B cell (primary cell): ENCODE results near the gene LSMEM2. TPM values are rescaled to one million over a fixed set of nuclear protein-coding genes. Genes with fewer than 3 reads are reported as not detected.

Source experiments
- ATAC-seq: fragments of 200-7000 bp; cut with Tn5 transposase; one replicate; pipeline ENCODE4 v1.10.0; 2021; ENCODE audit warnings: low read depth, mild to moderate bottlenecking, moderate number of reproducible peaks, moderate library complexity
- CTCF ChIA-PET: fragments of 350-600 bp; sonication (Branson Sonifier 250); formaldehyde crosslinking; loops from one replicate; lab custom pipeline; 2021; ENCODE audit warnings: antibody characterized with exemption, inconsistent platforms; lab: Charles Lee
- POLR2A ChIA-PET: fragments of 350-600 bp; sonication (Branson Sonifier 250); formaldehyde crosslinking; loops from one replicate; lab custom pipeline; 2021; ENCODE audit warnings: antibody characterized with exemption; lab: Charles Lee
- DNase-seq: peaks from one replicate; pipeline ENCODE4 v3.0.0; 2013
- H2AFZ ChIP-seq: 2 replicates; pipeline ENCODE4 v1.6.1; 2012; ENCODE audit warnings: mild to moderate bottlenecking, low read depth, low read length; ENCODE audit not compliant: insufficient read depth, poor library complexity, severe bottlenecking
- H3K27ac ChIP-seq, 2 donors: 1 replicate in 1 of 2; 2 replicates in 1 of 2; pipeline ENCODE4 v1.5.1; 2012 to 2013; ENCODE audit warnings: low read length in 2 of 2, mild to moderate bottlenecking in 2 of 2, moderate library complexity in 1 of 2
- H3K27me3 ChIP-seq, 4 experiments: fragments of 200-600 bp in 1 of 4; sonication (generic) in 1 of 4; replicated peaks in 1 of 4; 1 replicate in 2 of 4; 2 replicates in 2 of 4; pipeline versions ENCODE4 v1.6.1 to v1.7.0; 2013 to 2016; ENCODE audit warnings: low read length in 3 of 4, mild to moderate bottlenecking in 2 of 4, mixed read lengths in 1 of 4, moderate library complexity in 1 of 4; ENCODE audit not compliant: insufficient read depth in 4 of 4, control insufficient read depth in 3 of 4; ENCODE audit errors: control extremely low read depth in 1 of 4
- H3K36me3 ChIP-seq, 2 experiments: replicated peaks in 1 of 2; 1 replicate in 1 of 2; 2 replicates in 1 of 2; pipeline versions ENCODE4 v1.6.1 to v1.7.1; 2013; ENCODE audit warnings: low read length in 1 of 2; ENCODE audit not compliant: insufficient read depth in 2 of 2, control insufficient read depth in 1 of 2; ENCODE audit errors: control extremely low read depth in 1 of 2, extremely low read depth in 1 of 2
- H3K4me1 ChIP-seq, 2 donors: fragments of 200-600 bp in 1 of 2; sonication (generic) in 1 of 2; 1 replicate in 1 of 2; 2 replicates in 1 of 2; pipeline versions ENCODE4 v1.5.1 to v1.6.1; 2013 to 2017; ENCODE audit warnings: low read length in 2 of 2; ENCODE audit not compliant: control insufficient read depth in 2 of 2, insufficient read depth in 2 of 2
- H3K4me2 ChIP-seq: replicated peaks from 2 replicates; pipeline ENCODE3; 2012; ENCODE audit warnings: mild to moderate bottlenecking, low read depth, low read length; ENCODE audit not compliant: poor library complexity, severe bottlenecking
- H3K4me3 ChIP-seq, 5 experiments: fragments of 200-600 bp in 1 of 5; sonication (generic) in 1 of 5; 1 replicate in 3 of 5; 2 replicates in 2 of 5; pipeline versions ENCODE4 v1.5.1 to v1.7.0; 2011 to 2016; ENCODE audit warnings: low read length in 4 of 5, mild to moderate bottlenecking in 4 of 5, low read depth in 2 of 5, control low read depth in 1 of 5, moderate library complexity in 1 of 5; ENCODE audit not compliant: insufficient read depth in 1 of 5; ENCODE audit errors: control extremely low read depth in 1 of 5, extremely low read depth in 1 of 5
- H3K79me2 ChIP-seq: fragments of 200-600 bp; sonication (generic); one replicate; pipeline ENCODE4 v1.6.0; 2016; ENCODE audit warnings: low read length; ENCODE audit not compliant: control insufficient read depth, insufficient read depth
- H3K9ac ChIP-seq: fragments of 200-600 bp; sonication (generic); 2 replicates; pipeline ENCODE4 v1.6.1; 2017; ENCODE audit warnings: mild to moderate bottlenecking, low read length, moderate library complexity
- H3K9me3 ChIP-seq, 3 donors: one replicate each; pipeline versions ENCODE4 v1.6.1 to v1.7.1; 2013; ENCODE audit warnings: low read length in 2 of 3; ENCODE audit not compliant: control insufficient read depth in 2 of 3, insufficient read depth in 1 of 3; ENCODE audit errors: control extremely low read depth in 1 of 3
- H4K20me1 ChIP-seq: 2 replicates; pipeline ENCODE4 v1.6.0; 2012; ENCODE audit warnings: mild to moderate bottlenecking, low read length; ENCODE audit not compliant: insufficient read depth, control insufficient read depth, poor library complexity, severe bottlenecking
- H3K27ac Mint-ChIP-seq: one replicate; pipeline ENCODE4 v1.8.0; 2021; ENCODE audit warnings: mixed read lengths
- H3K27me3 Mint-ChIP-seq: one replicate; pipeline ENCODE4 v1.8.0; 2021; ENCODE audit warnings: mixed read lengths
- H3K4me1 Mint-ChIP-seq: one replicate; pipeline ENCODE4 v1.8.0; 2021; ENCODE audit warnings: mixed read lengths
- H3K4me3 Mint-ChIP-seq: one replicate; pipeline ENCODE4 v1.8.0; 2021; ENCODE audit warnings: mixed read lengths
- H3K9me3 Mint-ChIP-seq: one replicate; pipeline ENCODE4 v1.8.0; 2022; ENCODE audit warnings: mixed read lengths; ENCODE audit not compliant: insufficient read depth
- EZH2 ChIP-seq: IDR thresholded peaks from 2 replicates; pipeline ENCODE4 v1.6.1; 2012; ENCODE audit warnings: borderline replicate concordance, low read depth, mild to moderate bottlenecking, moderate library complexity, low read length; ENCODE audit not compliant: insufficient read depth, poor library complexity, severe bottlenecking
- WGBS: methylation state at CpG from one replicate; pipeline ENCODE4 v1.1.5; 2013; ENCODE audit warnings: missing lambda C conversion rate; ENCODE audit not compliant: insufficient coverage; 5-methylcytosine and 5-hydroxymethylcytosine counted together
- intact Hi-C: fragments of 100-400 bp; cut with micrococcal nuclease; formaldehyde crosslinking; loops from one replicate; pipeline ENCODE4 v1.10.0; 2022
- polyA plus RNA-seq: library from polyadenylated mRNA; depleted of rRNA; stranded (reverse); fragments of >200 nt; gene quantifications from 2 replicates; pipeline ENCODE4 v1.2.3, GENCODE V29; 2012
- total RNA-seq, 2 donors: library from RNA; stranded (reverse); fragments of 120-200 nt in 1 of 2; gene quantifications; 1 replicate in 1 of 2; 2 replicates in 1 of 2; pipeline versions ENCODE4 v1.2.3 to v1.2.4, GENCODE V29; 2013 to 2022
- TF ChIP-seq, protein P1 (sequence below): fragments of 200-600 bp; IDR thresholded peaks from one replicate; pipeline ENCODE4 v1.8.0; 2022; ENCODE audit warnings: antibody characterized with exemption, mild to moderate bottlenecking

The LSMEM2 gene
- total and polyA plus RNA-seq, 2 donors (not counting 1 experiment from before 2014, with no cell fraction given): not detected

GRCh38 chr3:50321336-50322114, 42.6 kb downstream of the LSMEM2 start:
- Histone ChIP-seq H3K4me2 (peak overlapping the region; percentile 95), H2AFZ (peak overlapping the region; percentile 99), H3K4me1 (peaks cover 22 to 58% of the 10 kb centered on the region in 2 donors), H3K27ac (peak overlapping the region; percentile 94 to 96), H3K4me3 (peak overlapping the region; percentile 64 to 95 (median 74)), H3K79me2 (peaks cover 7% of the 10 kb centered on the region), H3K27me3 (no peaks in the 10 kb centered on the region), H3K36me3 (peaks cover 0 to 16% of the 10 kb centered on the region in 2 experiments), H3K9me3 (peaks cover 0 to 3% (median 0%) of the 10 kb centered on the region in 3 donors), H3K9ac (peak overlapping the region; percentile 96), H4K20me1 (no peaks in the 10 kb centered on the region)
- peaks cover 49% of the 10 kb centered on the region for H3K4me1 Mint-ChIP-seq
- no peaks in the 10 kb centered on the region for H3K9me3 Mint-ChIP-seq
- ChIA-PET CTCF (interaction anchor here (0.6 to 2.0 kb wide), 9 partner anchors 16 to 288 kb away, joined by 3 to 9 read pairs (median 3); partner anchors contain the start of genes CYB561D2, HYAL3, IFRD2 and NAA80), POLR2A (interaction anchor here (0.7 to 2.3 kb wide), 6 partner anchors 16 to 107 kb away, joined by 3 to 24 read pairs (median 6); partner anchors contain the start of genes HYAL3, IFRD2 and NAA80)
- 1% methylated on average over 59 of the region's 59 CpGs for WGBS
- DNase-seq: peak; percentile 94
- TF ChIP-seq EZH2: no peak
- TF ChIP-seq, protein P1, sequence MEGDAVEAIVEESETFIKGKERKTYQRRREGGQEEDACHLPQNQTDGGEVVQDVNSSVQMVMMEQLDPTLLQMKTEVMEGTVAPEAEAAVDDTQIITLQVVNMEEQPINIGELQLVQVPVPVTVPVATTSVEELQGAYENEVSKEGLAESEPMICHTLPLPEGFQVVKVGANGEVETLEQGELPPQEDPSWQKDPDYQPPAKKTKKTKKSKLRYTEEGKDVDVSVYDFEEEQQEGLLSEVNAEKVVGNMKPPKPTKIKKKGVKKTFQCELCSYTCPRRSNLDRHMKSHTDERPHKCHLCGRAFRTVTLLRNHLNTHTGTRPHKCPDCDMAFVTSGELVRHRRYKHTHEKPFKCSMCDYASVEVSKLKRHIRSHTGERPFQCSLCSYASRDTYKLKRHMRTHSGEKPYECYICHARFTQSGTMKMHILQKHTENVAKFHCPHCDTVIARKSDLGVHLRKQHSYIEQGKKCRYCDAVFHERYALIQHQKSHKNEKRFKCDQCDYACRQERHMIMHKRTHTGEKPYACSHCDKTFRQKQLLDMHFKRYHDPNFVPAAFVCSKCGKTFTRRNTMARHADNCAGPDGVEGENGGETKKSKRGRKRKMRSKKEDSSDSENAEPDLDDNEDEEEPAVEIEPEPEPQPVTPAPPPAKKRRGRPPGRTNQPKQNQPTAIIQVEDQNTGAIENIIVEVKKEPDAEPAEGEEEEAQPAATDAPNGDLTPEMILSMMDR: peak; percentile 65
- intact Hi-C loops: loop anchor here (1.0 to 5.0 kb wide), 6 partner anchors 15 to 127 kb away; partner anchors contain the start of genes GNAI2, HYAL3, IFRD2 and NAA80
- peak overlapping the region; percentile 98 for H3K4me3 Mint-ChIP-seq
- ATAC-seq: peak; percentile 80
- H3K27ac Mint-ChIP-seq: peak overlapping the region; percentile 97
- no peaks in the 10 kb centered on the region for H3K27me3 Mint-ChIP-seq
